Neutrophil (primary cell): Measurements from ENCODE around the gene SORCS2.

Source experiments
- H3K27ac ChIP-seq: fragments of 200-600 bp; sonication (generic); 2 replicates; pipeline ENCODE4 v1.5.1; 2016; ENCODE audit warnings: mild to moderate bottlenecking, moderate library complexity
- H3K27me3 ChIP-seq: fragments of 200-600 bp; sonication (generic); 2 replicates; pipeline ENCODE4 v1.6.0; 2016; ENCODE audit warnings: mild to moderate bottlenecking
- H3K36me3 ChIP-seq: fragments of 200-600 bp; sonication (generic); 2 replicates; pipeline ENCODE4 v1.5.1; 2017
- H3K4me1 ChIP-seq, 2 experiments: fragments of 200-600 bp in 1 of 2; sonication (generic) in 1 of 2; 1 replicate in 1 of 2; 2 replicates in 1 of 2; pipeline versions ENCODE4 v1.5.1 to v1.6.1; 2013 to 2016; ENCODE audit warnings: low read depth in 1 of 2, low read length in 1 of 2, mild to moderate bottlenecking in 1 of 2, moderate library complexity in 1 of 2; ENCODE audit not compliant: control insufficient read depth in 1 of 2, insufficient read depth in 1 of 2
- H3K4me3 ChIP-seq, 2 experiments: fragments of 200-600 bp in 1 of 2; sonication (generic) in 1 of 2; 1 replicate in 1 of 2; 2 replicates in 1 of 2; pipeline ENCODE4 v1.5.1; 2013 to 2016; ENCODE audit warnings: low read depth in 1 of 2, low read length in 1 of 2, mild to moderate bottlenecking in 1 of 2, moderate library complexity in 1 of 2
- H3K9me3 ChIP-seq: fragments of 200-600 bp; sonication (generic); 2 replicates; pipeline ENCODE4 v1.5.1; 2016
- CTCF ChIP-seq: fragments of 200-600 bp; sonication (generic); IDR thresholded peaks from 2 replicates; pipeline ENCODE4 v1.5.1; 2016; ENCODE audit warnings: antibody characterized with exemption

SORCS2 gene

GRCh38 chr4:7461230-7461629 is 268.9 kb downstream of the SORCS2 start:
- Histone ChIP-seq H3K36me3 (no peaks in the 10 kb centered on the region), H3K4me3 (no peak overlapping the region), H3K4me1 (no peaks in the 10 kb centered on the region), H3K9me3 (no peaks in the 10 kb centered on the region), H3K27ac (no peak overlapping the region), H3K27me3 (no peaks in the 10 kb centered on the region)
- TF ChIP-seq CTCF: no peak

- no peak overlapping the region for H3K27ac ChIP-seq
- H3K4me3 ChIP-seq: no peak overlapping the region
- H3K36me3 ChIP-seq: no peaks in the 10 kb centered on the region
- no peaks in the 10 kb centered on the region for H3K27me3 ChIP-seq
- H3K4me1 ChIP-seq: no peaks in the 10 kb centered on the region
- no peak for TF ChIP-seq CTCF
- H3K9me3 ChIP-seq: no peaks in the 10 kb centered on the region
These were observed 270.2 kb downstream of the SORCS2 start for GRCh38 chr4:7462509-7462971.

GRCh38 chr4:7463566-7464258 is 271.4 kb downstream of the SORCS2 start:
- no peak overlapping the region for H3K27ac ChIP-seq
- no peaks in the 10 kb centered on the region for H3K4me1 ChIP-seq
- no peaks in the 10 kb centered on the region for H3K9me3 ChIP-seq
- no peak overlapping the region for H3K4me3 ChIP-seq
- no peak for TF ChIP-seq CTCF
- H3K36me3 ChIP-seq: no peaks in the 10 kb centered on the region
- no peaks in the 10 kb centered on the region for H3K27me3 ChIP-seq

- no peak overlapping the region for H3K4me3 ChIP-seq
- H3K4me1 ChIP-seq: no peaks in the 10 kb centered on the region
- no peak for TF ChIP-seq CTCF
- H3K36me3 ChIP-seq: no peaks in the 10 kb centered on the region
- no peaks in the 10 kb centered on the region for H3K27me3 ChIP-seq
- H3K27ac ChIP-seq: no peak overlapping the region
- H3K9me3 ChIP-seq: no peaks in the 10 kb centered on the region
These were observed 271.9 kb downstream of the SORCS2 start for GRCh38 chr4:7464259-7464655.

- no peaks in the 10 kb centered on the region for H3K4me1 ChIP-seq
- H3K27ac ChIP-seq: no peak overlapping the region
- no peaks in the 10 kb centered on the region for H3K27me3 ChIP-seq
- H3K4me3 ChIP-seq: no peak overlapping the region
- H3K36me3 ChIP-seq: no peaks in the 10 kb centered on the region
- no peaks in the 10 kb centered on the region for H3K9me3 ChIP-seq
- TF ChIP-seq CTCF: no peak
These were observed 272.7 kb downstream of the SORCS2 start for GRCh38 chr4:7465017-7465416.
